NCI-H82 (cell line): Measurements from ENCODE around the gene SYT14.

Source experiments
- DNase-seq: peaks from one replicate; lab custom pipeline; 2025; lab: John Stamatoyannopoulos, UW

The SYT14 gene

GRCh38 chr1:210201681-210202080 is 263.7 kb downstream of the SYT14 start:
- no peak for DNase-seq

- no peak for DNase-seq
These were observed 269.8 kb downstream of the SYT14 start for GRCh38 chr1:210207597-210208450.

GRCh38 chr1:210213335-210213734 is 275.3 kb downstream of the SYT14 start:
- DNase-seq: no peak

- DNase-seq: no peak
These were observed 276.8 kb downstream of the SYT14 start for GRCh38 chr1:210214573-210215409.

GRCh38 chr1:210217482-210217881 is 279.5 kb downstream of the SYT14 start:
- no peak for DNase-seq

- DNase-seq: no peak
These were observed 280.0 kb downstream of the SYT14 start for GRCh38 chr1:210218047-210218446.
